HG03139 (cell line): ENCODE data around the gene THADA.
A peak's percentile ranks its signal among the peaks of the same experiment; 100 is the strongest.

Experiments used
- ATAC-seq: cut with Tn5 transposase; IDR thresholded peaks from one replicate; pipeline ENCODE4 v1.9.1; 2021; ENCODE audit not compliant: unreplicated experiment

Gene THADA

GRCh38 chr2:43226955-43227829 lies 368.6 kb downstream of the THADA start:
- no peak for ATAC-seq

GRCh38 chr2:43226558-43226954 lies 369.3 kb downstream of the THADA start, which contains the start of gene ZFP36L2:
Gene ZFP36L2, minus strand, starts transcription at chr2:43226606. Its CDS starts 291 bp downstream, at chr2:43226315.
- ATAC-seq: peak; percentile 46

GRCh38 chr2:43225788-43226557 lies 369.9 kb downstream of the THADA start:
- peak; percentile 24 for ATAC-seq

- ATAC-seq: no peak
Observed at GRCh38 chr2:43225093-43225787, 370.6 kb downstream of the THADA start.

- no peak for ATAC-seq
Observed at GRCh38 chr2:43224571-43225092, 371.2 kb downstream of the THADA start.

GRCh38 chr2:43224131-43224570 lies 371.7 kb downstream of the THADA start:
- no peak for ATAC-seq

- no peak for ATAC-seq
Observed at GRCh38 chr2:43223521-43224001, 372.3 kb downstream of the THADA start.

GRCh38 chr2:43222475-43223309 lies 373.1 kb downstream of the THADA start:
- no peak for ATAC-seq

GRCh38 chr2:43221763-43222474 lies 373.9 kb downstream of the THADA start:
- no peak for ATAC-seq

GRCh38 chr2:43221124-43221762 lies 374.6 kb downstream of the THADA start:
- ATAC-seq: no peak

- ATAC-seq: no peak
Observed at GRCh38 chr2:43220760-43221123, 375.1 kb downstream of the THADA start.

GRCh38 chr2:43220229-43220751 lies 375.5 kb downstream of the THADA start:
- no peak for ATAC-seq

- peak; percentile 45 for ATAC-seq
Observed at GRCh38 chr2:43219383-43220228, 376.2 kb downstream of the THADA start.

- ATAC-seq: no peak
Observed at GRCh38 chr2:43218702-43219382, 377.0 kb downstream of the THADA start.

GRCh38 chr2:43218155-43218701 lies 377.6 kb downstream of the THADA start:
- ATAC-seq: no peak

- ATAC-seq: no peak
Observed at GRCh38 chr2:43217228-43218154, 378.3 kb downstream of the THADA start.
